Astrocyte of the spinal cord (primary cell): ENCODE measurements around the gene ARHGAP44.

Experiments
- DNase-seq: peaks from one replicate; pipeline ENCODE4 v3.0.0; 2011; ENCODE audit warnings: low read depth, low spot score
- H3K4me3 ChIP-seq: 2 replicates; pipeline ENCODE4 v1.5.1; 2011; ENCODE audit warnings: low read depth, mild to moderate bottlenecking, low read length, moderate library complexity
- in situ Hi-C: cut with HindIII; loops from 2 replicates; pipeline ENCODE4 v1.10.0; 2017; ENCODE audit warnings: low sequenced_read_pairs
- TF ChIP-seq, protein P1 (sequence below): IDR thresholded peaks from 2 replicates; pipeline ENCODE4 v1.5.1; 2012; ENCODE audit warnings: low read depth, mild to moderate bottlenecking, low read length, inconsistent platforms

ARHGAP44 gene

DNA sequence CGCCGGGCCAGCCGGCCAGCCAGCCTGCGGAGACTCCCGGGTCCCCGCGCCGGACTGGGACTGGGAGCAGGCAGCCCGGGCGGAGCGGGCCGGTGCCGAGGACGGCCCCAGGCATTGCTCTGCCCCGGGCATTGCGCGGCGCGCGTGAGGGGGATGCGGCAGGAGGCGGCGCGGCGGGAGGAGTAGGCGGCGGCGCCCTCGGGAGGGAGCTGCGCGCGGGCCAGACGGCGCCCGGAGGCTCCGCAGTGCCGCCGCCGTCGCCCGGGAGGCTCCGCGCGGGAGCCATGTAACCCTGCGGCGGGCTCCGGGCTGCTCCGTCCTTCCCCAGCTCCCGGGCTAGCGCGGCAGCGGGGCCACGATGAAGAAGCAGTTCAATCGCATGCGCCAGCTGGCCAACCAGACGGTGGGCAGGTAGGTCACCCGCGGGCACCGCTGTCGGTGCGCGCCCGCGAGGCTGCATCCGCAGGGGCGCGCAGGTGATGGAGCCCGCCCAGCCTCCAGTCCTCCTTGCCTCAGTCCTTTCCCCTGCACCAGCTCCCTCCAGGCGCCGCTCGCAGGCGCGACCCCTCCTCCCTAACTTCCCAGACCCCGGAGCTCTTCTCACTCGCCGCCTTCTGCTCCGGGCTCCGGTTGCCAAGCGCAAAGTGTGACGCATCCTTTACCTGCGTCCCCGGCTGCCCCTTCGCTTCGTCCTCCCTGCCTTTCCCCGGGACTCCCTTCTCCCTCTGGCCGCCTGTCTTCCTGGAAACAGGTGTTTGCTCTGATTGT, at the start of gene ARHGAP44:
Gene ARHGAP44, plus strand, starts transcription at position 18 of the 768 bp plus-strand sequence. Its CDS starts 341 bp downstream, at position 359.
- peak; percentile 49 for DNase-seq
- TF ChIP-seq, protein P1, sequence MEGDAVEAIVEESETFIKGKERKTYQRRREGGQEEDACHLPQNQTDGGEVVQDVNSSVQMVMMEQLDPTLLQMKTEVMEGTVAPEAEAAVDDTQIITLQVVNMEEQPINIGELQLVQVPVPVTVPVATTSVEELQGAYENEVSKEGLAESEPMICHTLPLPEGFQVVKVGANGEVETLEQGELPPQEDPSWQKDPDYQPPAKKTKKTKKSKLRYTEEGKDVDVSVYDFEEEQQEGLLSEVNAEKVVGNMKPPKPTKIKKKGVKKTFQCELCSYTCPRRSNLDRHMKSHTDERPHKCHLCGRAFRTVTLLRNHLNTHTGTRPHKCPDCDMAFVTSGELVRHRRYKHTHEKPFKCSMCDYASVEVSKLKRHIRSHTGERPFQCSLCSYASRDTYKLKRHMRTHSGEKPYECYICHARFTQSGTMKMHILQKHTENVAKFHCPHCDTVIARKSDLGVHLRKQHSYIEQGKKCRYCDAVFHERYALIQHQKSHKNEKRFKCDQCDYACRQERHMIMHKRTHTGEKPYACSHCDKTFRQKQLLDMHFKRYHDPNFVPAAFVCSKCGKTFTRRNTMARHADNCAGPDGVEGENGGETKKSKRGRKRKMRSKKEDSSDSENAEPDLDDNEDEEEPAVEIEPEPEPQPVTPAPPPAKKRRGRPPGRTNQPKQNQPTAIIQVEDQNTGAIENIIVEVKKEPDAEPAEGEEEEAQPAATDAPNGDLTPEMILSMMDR = no peak
- peak within 1 kb of the TSS; percentile 40 for H3K4me3 ChIP-seq
- in situ Hi-C loops = no loop called here

DNA sequence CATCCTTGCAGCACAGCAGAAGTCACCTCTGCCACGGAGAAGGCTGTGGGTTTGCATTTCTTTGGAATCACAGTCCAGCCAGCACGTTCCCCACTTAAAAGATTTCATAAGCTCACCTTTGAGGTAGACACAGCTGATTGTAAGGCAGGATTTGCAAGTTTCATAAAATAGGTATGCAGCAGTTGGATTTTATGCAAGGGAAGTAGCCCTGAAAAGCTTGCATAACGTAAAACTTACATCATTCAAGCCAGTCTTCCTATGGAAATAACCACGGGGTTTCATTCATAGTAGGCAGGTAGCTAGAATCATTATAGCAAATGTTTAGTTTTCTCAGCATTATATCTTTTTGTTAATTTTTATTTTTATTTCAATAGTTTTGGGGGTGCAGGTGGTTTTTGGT, 49.8 kb upstream of the ARHGAP44 start:
- DNase-seq = no peak
- TF ChIP-seq, protein P1 = no peak
- H3K4me3 ChIP-seq = no peak overlapping the region
- in situ Hi-C loops = no loop called here

- no peak for DNase-seq
- TF ChIP-seq, protein P1 = no peak
- H3K4me3 ChIP-seq = no peak overlapping the region
- in situ Hi-C loops = no loop called here
Measured at GRCh38 chr17:12743046-12743445, 46.3 kb upstream of the ARHGAP44 start.

GRCh38 chr17:12744298-12744697, 45.0 kb upstream of the ARHGAP44 start:
- H3K4me3 ChIP-seq = no peak overlapping the region
- TF ChIP-seq, protein P1 = no peak
- in situ Hi-C loops = no loop called here
- no peak for DNase-seq

GRCh38 chr17:12744786-12745185, 44.5 kb upstream of the ARHGAP44 start:
- TF ChIP-seq, protein P1 = no peak
- H3K4me3 ChIP-seq = no peak overlapping the region
- in situ Hi-C loops = no loop called here
- DNase-seq = no peak

DNA sequence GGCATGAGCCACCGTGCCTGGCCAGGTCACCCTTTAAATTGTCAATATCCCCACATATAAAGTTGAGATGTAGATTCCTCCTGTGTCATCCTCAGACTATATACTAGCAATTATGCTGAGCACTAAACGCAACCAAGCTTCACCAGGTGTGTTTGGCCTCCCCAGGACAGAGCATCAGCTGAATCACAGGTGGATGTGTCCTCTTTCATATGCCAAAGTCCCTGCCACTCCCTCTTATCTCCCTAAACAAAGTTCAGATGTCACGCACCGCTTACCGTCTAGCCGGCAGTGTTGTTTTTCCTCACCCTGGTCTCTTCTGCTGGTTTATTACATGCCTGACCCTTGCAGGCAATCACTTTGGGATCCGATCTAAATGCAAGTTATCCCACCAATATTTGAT, 43.8 kb upstream of the ARHGAP44 start:
- no peak for DNase-seq
- no peak overlapping the region for H3K4me3 ChIP-seq
- TF ChIP-seq, protein P1 = no peak
- in situ Hi-C loops = no loop called here
